ENCODE results near the gene NDOR1.

- TF ChIP-seq POLR2A (IDR thresholded peaks at IDR 0.05), result no peak
- no peak for TF ChIP-seq CTCF (IDR thresholded peaks at IDR 0.05)
These were observed 10.9 kb downstream of the NDOR1 start for GRCh38 chr9:137216188-137216965.
